ENCODE data around the gene BCLAF3.

GRCh38 chrX:19956306-19956705 lies 34.6 kb downstream of the BCLAF3 start:
- no peak for TF ChIP-seq CTCF (IDR thresholded peaks at IDR 0.05)
- no peak for TF ChIP-seq POLR2A (IDR thresholded peaks at IDR 0.05)
- no peak for TF ChIP-seq EP300 (IDR thresholded peaks at IDR 0.05)

All from tibial nerve (tissue), 4 donors.